GM21423 (cell line): Measurements from ENCODE around the gene GABPA.

Experiments used
- ATAC-seq: cut with Tn5 transposase; IDR thresholded peaks from one replicate; pipeline ENCODE4 v1.9.1; 2021; ENCODE audit warnings: mild to moderate bottlenecking, moderate library complexity; ENCODE audit not compliant: unreplicated experiment

GABPA gene

GRCh38 chr21:25801217-25802014 is 66.6 kb downstream of the GABPA start:
- ATAC-seq = peak; percentile 97

GRCh38 chr21:25806060-25806459 is 71.3 kb downstream of the GABPA start:
- ATAC-seq = no peak

- no peak for ATAC-seq
Observed at GRCh38 chr21:25807191-25807590, 72.4 kb downstream of the GABPA start.

GRCh38 chr21:25809013-25809412 is 74.2 kb downstream of the GABPA start:
- ATAC-seq = no peak

- no peak for ATAC-seq
Observed at GRCh38 chr21:25811186-25811585, 76.4 kb downstream of the GABPA start.

GRCh38 chr21:25813917-25814316 is 79.1 kb downstream of the GABPA start:
- no peak for ATAC-seq

GRCh38 chr21:25818121-25818520 is 83.3 kb downstream of the GABPA start:
- no peak for ATAC-seq

- ATAC-seq = no peak
Observed at GRCh38 chr21:25818551-25818950, 83.8 kb downstream of the GABPA start.
